Hematopoietic multipotent progenitor cell treated with erythropoietin and hydrocortisone succinate and interleukin-3 and kit ligand, for 15 days (in vitro differentiated cells): ENCODE measurements around the gene ACVR1.
"Not testable (repeated sequence)": the region's sequence is repeated elsewhere in the genome, so short reads cannot be mapped to it uniquely, and the experiment has no call there.

ENCODE experiments used
- DNase-seq: peaks from one replicate; pipeline ENCODE4 v3.0.0-alpha.2; 2015; ENCODE audit warnings: low spot score

ACVR1 gene

DNA sequence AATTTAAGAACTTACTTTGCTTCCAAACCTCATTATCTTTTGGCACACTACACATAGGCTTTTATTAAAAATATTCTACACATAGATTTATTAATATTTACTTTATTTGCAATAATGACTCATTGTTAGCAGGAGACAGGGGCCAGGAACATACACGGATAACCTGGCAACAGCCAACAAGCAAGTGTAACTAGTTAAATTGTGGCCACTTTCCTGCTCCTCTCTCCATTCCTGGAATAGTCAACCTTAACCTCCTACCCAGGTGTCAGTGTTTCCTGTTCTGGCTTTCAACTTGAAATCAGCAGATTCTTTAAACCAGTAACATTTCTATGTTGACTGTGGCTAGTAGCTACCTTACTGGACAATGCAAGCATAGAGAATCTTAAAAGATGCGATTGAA, 26.5 kb downstream of the ACVR1 start:
- DNase-seq = no peak

DNA sequence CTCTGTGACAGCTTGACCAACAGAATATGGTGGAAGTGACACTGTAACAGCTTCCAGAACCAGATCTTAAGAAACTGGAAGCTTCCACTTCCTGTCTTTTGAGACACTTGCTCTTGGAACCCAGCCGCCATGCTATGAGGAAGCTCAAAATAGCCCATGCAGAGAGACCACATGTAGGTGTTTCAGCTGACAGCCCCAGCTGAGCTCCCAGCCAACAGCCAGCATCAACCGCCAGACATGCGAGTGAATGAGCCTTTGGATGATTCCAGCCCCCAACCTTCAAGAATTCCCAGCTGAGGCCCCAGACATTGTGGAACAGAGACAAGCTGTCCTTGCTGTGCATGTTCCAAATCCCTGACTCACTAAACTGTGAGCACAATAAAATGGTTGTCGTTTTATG, 27.9 kb downstream of the ACVR1 start:
- DNase-seq = no peak

DNA sequence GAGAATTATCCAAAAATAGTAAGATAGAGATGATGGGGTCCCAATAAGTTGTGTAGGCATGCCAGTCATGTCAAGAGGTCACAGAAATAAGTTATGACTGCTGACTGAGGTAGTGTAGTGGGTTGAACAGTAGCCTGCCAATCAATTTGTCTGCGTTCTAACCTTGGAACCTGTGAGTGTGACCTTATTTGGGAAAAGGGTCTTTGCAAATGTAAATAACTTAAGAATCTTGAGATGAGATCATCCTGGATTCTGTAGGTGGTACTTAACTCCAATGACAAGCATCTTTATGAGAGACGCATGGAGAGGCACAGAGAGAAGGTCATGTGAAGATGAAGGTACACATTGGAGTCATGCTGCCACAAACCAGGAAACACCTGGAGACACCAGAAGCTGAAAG, 31.0 kb downstream of the ACVR1 start:
- DNase-seq = no peak

DNA sequence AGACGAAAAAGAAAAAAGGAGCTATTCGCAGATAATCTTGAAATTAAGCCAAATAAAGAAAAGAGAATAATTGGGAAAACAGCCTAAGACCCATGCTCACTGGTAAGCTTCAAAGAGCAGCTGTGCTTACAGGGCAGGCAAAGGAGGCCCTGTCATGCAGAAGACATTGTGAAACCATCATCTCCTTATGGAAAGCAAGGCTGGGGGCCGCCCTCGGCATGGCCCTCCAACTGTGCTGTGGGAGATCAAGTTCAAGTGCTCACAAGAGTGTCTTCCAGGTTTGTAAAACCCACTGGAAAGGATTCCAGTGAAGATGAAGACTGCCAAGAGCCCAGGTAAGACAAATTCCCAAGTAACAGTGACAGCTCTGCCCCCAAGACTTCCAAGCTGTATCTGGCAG, 32.2 kb downstream of the ACVR1 start:
- no peak for DNase-seq

DNA sequence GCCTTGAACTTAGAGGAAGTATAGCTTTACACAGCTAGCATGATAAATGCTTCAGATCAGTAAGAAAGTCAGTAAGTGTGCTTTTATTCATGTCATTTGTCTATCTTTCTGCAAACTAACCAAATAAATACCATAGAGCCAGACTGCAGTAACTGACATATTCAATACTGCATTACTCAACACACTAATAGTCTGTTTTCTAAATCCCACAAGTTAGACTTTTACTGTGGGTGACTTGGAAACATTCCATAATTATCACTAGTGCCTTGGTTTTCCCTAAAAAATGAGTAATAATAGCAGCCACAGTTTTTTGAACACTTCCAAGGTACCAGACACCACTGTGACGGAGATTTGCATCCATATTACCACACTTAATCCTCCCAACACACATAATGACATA, 33.0 kb downstream of the ACVR1 start:
- DNase-seq = no peak

DNA sequence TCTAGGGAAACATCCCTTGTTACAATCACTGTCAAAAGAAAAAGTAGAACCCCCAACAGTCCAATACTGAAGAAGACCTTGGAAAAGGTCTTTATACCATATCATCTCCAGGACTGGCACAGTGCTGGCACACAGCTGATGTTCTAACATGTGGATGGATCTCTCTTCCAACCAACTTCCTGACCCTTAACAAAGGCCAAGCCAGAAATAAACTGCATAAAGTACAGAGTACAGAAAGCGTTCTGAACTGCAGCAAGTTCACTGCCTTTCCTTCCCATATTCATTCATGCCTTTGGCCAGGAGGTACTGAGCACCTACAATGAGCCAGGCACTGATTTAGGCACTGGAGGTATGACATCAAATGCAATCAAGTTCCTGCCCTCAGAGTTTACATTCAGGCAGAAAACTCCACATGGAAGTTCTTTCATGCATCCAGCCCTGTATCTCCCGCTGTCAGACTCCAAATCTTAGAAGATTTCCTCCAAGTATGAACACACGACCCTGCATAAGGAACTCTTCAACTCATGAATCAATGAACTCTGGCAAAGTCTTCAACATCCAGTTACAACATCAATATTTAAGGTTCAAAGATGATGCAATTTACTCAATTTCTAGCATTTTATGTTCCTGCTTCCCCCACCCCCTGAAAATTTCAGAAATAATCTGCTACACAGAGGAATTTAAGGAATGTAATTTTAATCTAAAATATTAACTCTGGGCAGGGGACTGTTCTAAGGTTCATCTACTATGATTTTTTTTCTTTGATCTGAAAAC, 33.8 kb downstream of the ACVR1 start:
- DNase-seq = no peak

DNA sequence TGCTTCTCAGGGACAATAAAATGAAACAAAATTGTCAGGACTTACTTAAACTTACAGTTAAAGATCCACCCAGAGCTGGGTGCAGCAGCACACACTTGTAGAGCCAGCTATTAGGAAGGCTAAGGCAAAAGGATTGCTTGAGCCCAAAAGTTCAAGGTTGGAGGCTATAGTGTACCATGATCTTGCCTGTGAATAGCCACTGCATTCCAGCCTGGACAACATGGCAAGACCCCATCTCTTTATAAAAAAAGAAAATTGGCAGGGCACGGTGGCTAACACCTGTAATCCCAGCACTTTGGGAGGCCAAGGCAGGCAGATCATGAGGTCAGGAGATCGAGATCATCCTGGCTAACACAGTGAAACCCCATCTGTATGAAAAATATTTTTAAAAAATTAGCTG, 34.6 kb downstream of the ACVR1 start:
- no peak for DNase-seq

DNA sequence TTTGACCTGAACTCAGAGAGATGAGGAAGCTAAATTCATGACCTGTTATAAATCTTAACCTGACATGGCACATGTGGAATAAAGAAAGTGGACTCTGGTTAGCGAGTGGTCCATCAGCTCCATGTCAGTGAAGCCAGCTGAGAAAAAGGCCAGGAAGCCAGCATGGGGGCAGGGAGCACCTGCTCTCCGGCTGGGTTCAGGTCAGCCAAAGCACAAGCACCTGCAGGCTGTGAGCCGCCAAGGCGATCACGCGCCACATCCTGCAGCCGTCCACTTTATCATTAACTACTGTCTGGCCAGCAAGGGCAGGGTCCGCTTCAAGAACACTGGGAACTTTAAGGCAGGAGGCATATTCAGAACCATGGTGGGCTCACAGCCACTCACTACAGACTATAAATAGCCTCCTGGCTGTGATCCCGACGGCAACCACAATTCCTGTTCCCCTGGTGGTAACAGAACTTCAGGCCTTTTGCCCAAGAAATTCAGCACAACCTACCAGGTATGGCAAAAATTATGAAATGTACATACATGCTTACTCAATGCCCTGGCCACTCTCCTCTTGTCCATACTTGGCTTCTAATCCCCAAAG, 35.5 kb downstream of the ACVR1 start:
- no peak for DNase-seq

DNA sequence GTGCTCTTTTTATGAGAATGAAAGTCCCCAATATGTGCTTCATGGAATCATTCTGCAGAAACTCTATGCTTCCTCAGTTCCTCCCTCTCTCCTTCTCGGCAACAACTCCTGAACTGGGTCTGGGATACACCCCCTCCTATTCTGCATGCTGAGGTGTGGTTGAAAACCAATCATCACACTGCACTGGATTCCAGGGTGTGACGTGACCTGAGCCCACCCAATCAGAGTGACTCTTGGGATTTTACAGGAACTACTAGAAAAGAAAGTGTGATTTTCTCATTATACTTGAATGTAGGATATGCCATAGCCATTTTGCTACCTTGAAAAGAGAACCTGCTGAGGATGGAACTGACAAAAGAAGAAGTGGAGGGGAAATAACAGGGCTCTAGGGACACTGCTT, 36.3 kb downstream of the ACVR1 start:
- no peak for DNase-seq

DNA sequence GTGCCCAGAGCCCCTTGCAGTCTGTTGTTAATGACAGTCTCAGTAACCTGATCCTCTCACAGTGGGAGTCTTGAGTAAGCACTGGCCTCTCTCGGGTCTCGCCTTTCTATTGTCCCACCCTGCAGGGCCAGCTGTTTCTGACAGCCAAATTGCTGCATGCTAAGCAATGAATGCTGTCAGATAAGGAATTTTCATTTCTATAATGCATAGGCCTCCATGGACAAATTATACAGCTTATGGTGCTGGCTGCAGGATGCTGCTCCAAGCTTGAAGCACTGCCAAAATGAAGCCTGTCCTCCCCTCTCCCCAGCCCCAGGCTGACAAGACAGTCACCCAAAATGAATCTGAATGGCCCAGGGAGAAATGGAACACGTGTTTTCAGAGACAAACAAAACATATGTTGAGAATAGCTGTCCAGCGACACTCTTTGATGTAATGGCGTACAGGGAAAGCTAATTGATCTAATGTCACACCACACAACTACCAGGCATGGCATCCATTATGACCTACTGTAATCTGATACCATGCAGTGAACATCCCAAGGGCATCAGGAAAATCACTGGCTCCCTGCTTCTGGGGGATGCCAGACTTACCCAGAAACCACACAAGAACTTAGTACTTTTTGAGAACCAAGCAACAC, 36.8 kb downstream of the ACVR1 start:
- DNase-seq = no peak

DNA sequence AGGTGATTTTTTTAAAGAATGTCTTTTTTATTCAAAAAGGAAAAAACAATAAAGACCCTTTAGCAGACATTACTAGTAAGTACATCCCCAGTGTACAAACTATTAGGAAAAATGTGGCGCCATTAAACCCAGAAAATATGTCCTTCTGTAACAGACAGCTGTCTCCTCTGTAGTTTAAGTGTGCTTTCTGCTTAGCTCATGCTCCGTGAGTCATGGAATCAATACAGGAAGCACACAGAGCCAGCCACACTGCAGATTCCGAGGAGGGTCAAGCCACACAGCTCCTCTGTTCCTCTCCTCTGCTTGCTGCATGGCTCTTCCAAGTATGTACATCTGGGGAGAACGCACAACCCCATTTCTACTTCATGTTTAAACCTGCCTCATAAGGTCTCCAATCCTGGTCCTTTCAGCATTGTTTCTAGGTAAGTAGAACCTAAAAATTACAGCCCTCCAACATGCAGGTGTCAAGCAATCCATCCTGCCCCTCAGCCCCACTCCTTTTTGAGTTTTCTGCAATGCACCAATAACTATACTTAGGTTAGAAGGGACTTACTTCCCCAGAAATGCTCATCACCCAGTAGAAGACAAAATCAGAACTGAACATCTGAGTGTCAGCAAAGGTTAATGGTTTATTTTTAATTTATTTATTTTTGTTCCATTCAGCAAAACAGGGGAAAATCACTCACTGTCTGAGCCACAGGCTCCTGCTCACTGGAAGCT, 37.5 kb downstream of the ACVR1 start:
- no peak for DNase-seq

DNA sequence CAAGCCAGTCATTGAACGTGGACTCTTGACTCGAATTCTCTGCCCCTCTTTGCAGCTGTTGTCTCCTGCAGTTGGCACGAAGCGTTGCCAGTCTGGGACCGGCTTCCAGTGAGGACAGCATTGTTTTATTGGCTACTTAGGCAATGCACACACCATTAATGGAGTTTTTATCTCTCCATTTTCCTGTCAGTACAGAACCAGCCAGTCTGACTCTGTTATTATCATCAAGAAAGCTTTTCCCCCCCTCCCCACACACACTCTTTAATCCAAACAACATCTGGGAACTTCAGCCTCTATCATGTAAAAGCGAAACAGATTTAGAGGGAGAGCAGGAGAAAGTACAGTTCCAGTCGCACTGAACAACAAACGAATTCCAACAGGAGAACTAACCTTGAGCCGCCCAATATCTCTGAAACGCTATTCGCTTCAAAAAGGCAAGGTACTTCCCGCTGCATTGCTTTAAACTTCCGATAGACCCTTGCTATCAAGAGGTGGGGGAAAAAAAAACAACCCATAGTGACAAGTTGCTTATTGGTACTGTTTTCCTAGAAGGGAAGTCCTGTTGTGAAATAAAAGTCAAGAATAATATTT, 38.2 kb downstream of the ACVR1 start:
- no peak for DNase-seq

DNA sequence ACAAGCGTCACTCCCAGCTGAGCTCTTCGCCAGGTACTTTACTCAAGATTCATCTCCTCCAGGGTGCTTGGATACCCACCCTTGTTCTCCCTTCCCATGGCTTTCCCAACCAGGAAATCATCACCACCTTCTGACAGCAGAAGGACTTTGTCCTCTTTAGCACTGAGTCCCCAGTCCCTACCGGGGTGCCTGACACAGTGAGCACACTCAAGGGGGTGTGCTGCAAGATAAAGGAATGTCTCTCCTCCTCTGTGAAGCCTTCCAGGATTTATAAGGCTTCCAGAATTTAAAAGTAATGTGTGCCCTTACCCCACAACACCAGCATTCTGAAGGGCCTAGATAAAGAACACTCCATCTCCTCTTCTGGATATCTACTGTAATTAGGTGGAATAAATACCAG, 39.6 kb downstream of the ACVR1 start:
- DNase-seq = no peak

DNA sequence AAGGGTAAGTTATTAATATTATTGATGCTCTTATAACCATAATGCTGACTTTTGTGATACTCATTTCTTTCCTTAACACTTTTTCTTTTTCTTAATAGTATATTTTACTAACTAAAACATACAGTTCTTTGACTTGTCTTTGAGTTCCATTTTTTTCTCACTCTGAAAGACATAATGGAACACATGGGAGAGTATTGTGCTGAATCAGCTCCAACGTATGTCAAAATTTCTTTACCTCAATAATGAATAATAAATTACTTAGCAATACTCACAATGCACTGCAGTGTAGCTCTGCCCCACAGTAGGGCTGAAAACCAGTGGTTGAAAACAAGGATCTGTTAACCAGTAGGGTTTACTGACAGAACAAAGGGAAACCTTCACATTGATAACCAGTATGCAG, 40.7 kb downstream of the ACVR1 start:
- no peak for DNase-seq

DNA sequence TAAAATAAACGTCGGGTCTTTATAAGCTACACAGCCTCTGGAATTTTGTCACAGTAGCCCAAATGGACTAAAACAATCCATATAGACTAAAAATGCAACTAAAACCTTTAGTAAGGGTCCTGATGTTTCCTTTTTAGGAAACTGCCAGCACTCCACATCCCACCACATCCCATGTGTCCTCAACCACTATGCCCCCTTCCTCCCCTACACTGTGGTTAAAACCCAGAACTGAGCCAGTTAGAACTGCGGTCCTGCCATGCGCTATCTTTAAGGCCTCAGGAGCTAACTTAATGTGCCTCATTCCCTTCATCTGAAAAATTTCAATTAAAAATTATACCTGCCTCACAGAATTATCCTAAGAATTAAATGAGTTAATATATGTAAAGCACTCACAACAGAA, 41.1 kb downstream of the ACVR1 start:
- DNase-seq = no peak

DNA sequence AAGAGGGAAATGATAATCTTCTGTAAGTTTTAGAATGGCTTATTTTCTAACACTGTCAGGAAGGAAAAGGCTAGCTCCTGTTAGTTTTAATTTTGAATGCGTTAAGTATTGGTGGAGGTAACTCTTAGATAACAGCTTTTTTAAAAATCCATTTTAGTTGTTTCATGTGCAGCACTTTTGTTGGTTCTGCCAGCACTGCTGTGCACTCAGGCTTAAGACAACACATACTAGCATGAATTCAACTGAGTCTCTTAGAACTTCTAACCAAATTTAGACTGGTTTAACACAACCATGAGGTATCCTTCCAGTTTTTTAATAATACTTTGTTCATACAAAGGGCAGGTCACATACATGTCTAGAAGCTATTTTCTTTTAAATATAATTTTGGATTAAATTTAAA, 42.4 kb downstream of the ACVR1 start:
- DNase-seq = no peak

DNA sequence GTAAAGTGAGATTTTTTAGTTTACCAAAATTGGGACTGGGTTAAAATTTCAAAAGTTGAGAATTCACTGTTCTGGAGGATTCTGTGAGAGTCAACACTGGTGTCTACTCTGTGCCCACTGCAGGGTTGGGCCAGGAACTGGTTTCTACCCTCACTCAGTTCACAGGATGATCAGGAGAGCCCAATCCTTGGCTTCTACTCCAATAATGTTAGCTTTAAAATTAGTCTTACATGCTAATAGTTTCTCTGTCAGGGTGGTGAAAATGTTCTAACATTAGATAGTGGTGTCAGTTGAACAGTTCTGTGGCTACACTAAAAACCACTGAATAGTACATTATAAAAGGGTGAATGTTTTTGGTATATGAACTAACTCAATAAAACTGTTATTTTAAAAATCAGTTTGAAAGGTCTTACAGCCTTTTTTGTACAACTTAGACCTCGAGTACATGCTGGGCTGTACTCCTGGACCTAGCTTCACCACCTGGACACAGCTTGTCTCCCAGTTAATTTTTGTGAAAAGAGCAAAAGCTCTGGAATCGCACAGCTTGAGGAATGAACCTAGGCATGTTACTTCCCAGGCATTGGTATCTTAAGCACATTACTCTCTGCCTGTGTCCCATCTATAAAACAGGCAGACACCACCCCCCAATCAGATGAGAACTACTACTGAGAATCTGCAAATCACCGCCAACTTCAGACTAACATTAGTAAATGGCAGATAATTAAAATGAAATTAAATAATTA, 44.4 kb downstream of the ACVR1 start:
- no peak for DNase-seq

DNA sequence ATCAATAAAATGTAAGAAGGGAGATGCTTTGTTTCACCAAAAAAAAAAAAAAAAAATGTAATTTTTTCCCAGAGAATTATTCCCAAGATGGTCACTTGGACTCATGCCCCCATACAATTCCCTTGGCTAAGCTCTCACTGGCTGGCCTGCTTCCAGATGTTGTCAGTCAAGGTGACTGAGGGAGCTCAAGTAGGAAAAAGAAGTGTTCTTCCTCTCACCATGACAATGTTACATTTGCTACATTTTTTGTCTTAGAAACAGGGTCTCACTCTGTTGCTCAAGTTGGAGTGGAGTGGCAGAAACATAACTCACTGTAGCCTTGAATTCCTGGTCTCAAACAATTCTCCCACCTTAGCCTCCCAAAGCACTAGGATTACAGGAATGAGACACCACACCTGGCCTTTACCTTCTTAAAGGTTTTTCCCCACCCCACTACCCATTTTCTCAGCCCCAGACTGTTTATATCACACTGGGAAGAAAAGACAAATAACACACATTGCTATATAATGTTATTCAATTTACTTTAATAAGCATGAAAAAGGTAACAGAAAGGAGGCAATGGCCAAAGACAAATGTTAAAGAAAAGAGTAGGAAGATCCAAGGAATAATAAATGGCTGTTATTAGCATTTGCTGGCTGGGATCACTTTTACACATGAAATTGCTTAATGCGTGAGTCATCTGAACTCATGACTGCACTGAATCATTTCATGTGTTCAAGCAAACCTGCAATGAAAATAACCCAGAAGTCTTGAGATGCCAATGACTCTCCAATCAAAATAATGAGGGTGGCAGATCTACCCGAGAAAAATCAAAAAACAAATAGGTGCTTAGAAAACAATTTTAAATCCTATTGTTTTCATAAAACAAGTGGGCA, 45.2 kb downstream of the ACVR1 start:
- DNase-seq = no peak

DNA sequence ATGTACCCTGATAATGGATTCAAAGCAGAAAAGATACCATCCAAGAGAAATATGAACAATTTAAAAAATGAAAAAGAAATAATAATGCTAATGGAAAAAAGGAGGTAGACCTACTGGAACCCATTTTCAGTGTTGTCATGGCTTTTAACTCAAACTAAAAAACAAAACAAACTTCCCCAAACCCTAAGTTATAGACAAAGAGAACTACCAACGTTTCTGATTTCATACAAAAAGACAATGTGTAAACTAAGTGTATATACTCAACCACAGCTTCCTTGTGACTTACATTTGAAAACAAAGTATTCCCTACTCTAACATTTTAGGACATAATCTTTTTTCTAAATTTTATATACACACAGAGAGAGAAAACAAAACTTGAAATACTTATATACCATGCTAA, 45.9 kb downstream of the ACVR1 start:
- no peak for DNase-seq

DNA sequence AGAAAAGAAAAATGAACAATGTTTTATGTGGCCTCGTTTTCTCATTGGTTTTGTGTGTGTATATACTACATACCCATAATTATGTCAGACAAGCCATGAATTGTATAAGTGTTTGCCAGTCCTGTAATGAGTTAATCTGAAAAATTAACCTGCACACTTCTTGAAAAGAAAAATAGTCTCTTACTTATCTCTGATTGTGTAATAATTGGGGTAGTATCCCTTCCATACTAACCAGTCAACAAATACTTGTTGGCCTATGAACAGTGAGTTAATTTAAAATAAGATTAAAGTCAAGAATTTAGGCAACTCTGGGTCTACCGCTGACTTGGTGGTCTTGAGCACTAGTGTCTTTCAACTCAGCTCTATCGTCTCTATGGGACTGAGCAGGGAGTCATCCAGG, 48.8 kb downstream of the ACVR1 start:
- no peak for DNase-seq

DNA sequence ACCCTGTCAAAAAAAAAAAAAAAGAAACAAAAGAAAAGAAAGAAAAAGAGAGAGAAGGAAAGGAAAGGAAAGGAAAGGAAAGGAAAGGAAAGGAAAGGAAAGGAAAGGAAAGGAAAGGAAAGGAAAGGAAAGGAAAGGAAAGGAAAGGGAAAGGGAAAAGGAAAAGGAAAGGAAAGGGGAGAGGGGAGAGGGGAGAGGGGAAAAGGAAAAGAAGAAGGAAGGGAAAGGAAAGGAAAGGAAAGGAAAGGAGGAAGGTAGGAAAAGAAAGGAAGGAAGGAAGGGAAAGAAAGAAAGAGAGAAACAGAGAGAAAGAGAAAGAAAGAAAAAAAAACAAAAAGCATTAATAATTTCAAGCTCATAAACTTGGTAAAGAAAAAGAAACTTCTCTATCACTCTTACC, 49.5 kb downstream of the ACVR1 start:
- DNase-seq = not testable (repeated sequence)
